ENCODE data around the gene PREB.

DNA sequence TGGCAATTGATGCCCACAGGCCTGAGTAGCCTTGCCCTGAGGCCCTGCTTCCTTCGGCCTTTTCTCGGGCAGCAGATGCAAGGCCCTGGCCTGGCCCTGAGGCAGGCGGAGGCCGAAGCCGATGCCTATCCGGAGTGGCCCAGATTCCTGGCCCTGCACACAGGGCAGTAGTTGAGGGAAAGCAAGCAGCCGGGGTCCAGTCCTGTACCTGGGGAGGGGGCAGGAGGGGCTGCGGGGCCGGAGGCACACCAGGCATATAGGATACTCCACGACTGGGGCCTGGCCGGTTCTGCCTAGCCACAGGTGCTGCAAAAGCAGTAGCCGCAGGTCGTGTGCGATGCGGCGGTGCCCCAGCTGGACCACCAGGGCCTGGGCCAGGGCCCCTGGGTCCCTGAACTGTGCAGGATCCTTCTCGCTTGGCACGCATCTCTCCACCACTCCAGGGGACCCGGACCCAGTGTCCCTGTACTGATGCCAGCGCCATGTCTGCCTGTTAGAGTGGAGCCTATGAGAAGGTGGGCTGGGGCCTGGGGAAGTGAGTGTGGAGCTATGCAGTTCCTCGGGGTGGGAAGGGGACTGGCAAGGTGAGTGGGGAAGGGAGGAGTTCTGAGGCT is 3.0 kb upstream of the PREB start:
- TF ChIP-seq ZNF274 (IDR thresholded peaks at IDR 0.05; ENCODE audit: low read depth, low read length): no peak
- no peak for TF ChIP-seq SUZ12 (IDR thresholded peaks at IDR 0.05; ENCODE audit: extremely low read depth, insufficient read depth, insufficient read length)
- no peak for TF ChIP-seq YY1 (IDR thresholded peaks at IDR 0.05; ENCODE audit: insufficient read depth, insufficient read length)
